Rectal smooth muscle tissue (tissue), 1 donor: ENCODE data around the gene CRIM1.

Source experiments
- H3K27ac ChIP-seq: one replicate; pipeline ENCODE4 v1.7.0; 2013; ENCODE audit warnings: low read depth, low read length, inconsistent platforms
- H3K27me3 ChIP-seq: one replicate; pipeline ENCODE4 v1.7.0; 2013; ENCODE audit warnings: low read length; ENCODE audit not compliant: control insufficient read depth, insufficient read depth
- H3K36me3 ChIP-seq: one replicate; pipeline ENCODE4 v1.7.0; 2013; ENCODE audit warnings: low read length; ENCODE audit not compliant: control insufficient read depth, insufficient read depth
- H3K4me1 ChIP-seq: one replicate; pipeline ENCODE4 v1.7.0; 2013; ENCODE audit warnings: low read length; ENCODE audit not compliant: control insufficient read depth, insufficient read depth
- H3K4me3 ChIP-seq: one replicate; pipeline ENCODE4 v1.7.0; 2013; ENCODE audit warnings: low read length
- H3K9ac ChIP-seq: one replicate; pipeline ENCODE4 v1.7.0; 2013; ENCODE audit warnings: low read length

The CRIM1 gene

DNA sequence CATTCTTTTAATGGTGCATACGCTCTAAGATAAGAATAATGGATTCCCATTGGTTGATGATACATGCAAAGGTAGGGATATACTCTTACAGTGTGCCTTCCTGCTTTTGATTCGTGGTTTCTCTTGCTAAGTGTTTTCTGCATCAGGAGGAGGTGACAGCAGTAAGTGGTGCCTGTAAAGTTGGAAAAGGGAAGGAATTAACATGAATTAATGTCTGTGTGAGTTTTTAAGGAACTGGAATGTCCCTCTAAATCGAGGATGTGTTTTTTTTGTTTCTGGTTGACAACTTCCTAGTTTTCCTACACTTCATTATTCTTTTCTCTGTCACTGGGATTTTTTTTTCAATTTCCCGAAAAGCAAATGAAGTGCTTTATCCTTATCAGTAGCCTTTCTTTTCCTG is 54.4 kb downstream of the CRIM1 start:
- no peak overlapping the region for H3K9ac ChIP-seq
- no peak overlapping the region for H3K27ac ChIP-seq
- no peaks in the 10 kb centered on the region for H3K27me3 ChIP-seq
- no peaks in the 10 kb centered on the region for H3K36me3 ChIP-seq
- H3K4me3 ChIP-seq: no peak overlapping the region
- H3K4me1 ChIP-seq: no peaks in the 10 kb centered on the region

DNA sequence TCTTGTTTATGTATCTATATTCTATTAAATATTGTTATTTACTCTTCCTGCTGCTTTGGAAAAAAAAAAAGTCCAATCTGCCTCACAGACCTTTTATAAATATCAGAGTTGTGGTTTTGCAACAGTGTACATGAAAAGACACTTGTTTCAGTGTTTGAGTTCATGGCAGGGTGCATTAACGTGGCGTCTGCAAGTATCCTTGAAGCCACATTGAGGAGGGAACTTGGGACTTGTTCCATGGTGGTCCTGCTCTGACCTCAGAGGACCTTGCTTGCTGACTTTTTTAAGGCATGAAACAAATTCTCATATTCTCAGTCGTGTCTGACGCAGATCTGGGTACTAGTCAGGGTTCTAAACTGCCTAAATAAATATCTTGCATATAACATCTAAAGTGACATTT is 55.1 kb downstream of the CRIM1 start:
- no peaks in the 10 kb centered on the region for H3K27me3 ChIP-seq
- no peak overlapping the region for H3K27ac ChIP-seq
- no peak overlapping the region for H3K4me3 ChIP-seq
- peaks cover 5% of the 10 kb centered on the region for H3K4me1 ChIP-seq
- H3K36me3 ChIP-seq: no peaks in the 10 kb centered on the region
- H3K9ac ChIP-seq: no peak overlapping the region

DNA sequence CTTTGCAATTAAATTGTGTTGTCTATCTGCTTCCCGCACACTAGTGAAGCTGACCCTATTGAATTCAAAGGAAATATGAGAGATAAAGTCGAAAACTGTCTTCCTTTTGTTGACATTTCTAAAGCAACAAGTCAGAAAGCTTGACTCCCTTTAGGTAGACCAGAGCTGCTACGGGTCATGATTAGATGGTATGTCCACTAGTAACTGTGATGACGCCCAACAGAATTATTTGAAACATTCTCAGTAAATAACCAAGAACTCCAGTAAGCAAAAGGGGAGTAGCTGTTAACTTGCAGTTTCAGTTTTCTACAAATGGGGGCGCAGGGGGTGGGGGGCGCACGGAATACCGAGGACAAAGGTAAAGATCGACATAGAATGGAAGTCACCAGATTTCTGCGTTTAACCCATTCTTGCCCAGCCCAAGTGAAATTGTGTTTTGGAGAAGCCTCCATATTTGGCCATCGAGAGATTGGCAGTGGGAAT is 56.4 kb downstream of the CRIM1 start:
- H3K27me3 ChIP-seq: no peaks in the 10 kb centered on the region
- peaks cover 7% of the 10 kb centered on the region for H3K4me1 ChIP-seq
- H3K36me3 ChIP-seq: no peaks in the 10 kb centered on the region
- H3K9ac ChIP-seq: no peak overlapping the region
- no peak overlapping the region for H3K27ac ChIP-seq
- H3K4me3 ChIP-seq: no peak overlapping the region

DNA sequence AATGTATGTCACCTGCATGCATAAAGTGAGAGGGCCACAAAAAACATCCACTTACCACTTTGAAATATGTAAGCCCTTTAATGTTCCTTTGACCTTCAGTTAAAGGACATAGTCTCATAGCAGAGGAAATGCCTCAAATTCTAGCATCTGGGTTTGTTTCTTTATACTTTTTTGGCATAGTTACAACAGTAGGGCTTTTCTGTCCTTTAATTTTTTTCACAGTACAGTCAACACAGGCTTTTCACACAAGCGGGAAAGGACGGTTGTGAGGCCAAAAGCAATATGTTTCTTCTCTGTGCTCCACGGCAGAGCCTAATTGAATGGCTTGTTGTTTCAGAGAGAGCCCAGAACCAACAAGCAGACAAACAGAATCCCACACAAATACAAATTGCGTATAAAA is 57.6 kb downstream of the CRIM1 start:
- H3K4me1 ChIP-seq: peaks cover 7% of the 10 kb centered on the region
- H3K9ac ChIP-seq: no peak overlapping the region
- H3K27ac ChIP-seq: no peak overlapping the region
- H3K27me3 ChIP-seq: no peaks in the 10 kb centered on the region
- no peak overlapping the region for H3K4me3 ChIP-seq
- no peaks in the 10 kb centered on the region for H3K36me3 ChIP-seq

DNA sequence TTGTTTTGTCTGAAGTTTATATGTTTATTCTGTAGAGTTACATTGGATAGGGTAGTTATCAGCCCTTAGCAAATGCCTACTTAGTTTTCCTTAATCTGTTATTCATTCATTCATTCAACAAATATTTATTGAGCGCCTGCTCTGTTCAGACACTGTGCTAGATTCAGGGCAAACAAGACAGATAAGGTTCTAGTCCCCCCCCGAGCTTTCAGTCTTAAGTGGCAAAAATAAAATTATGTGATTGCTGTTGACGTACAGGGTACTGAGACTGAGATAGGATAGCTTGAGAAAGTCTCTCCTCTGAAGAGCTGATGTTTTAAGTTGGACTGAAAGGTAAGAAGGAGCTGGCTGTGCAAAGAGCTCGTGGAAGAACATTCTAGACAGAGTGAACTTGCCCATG is 58.7 kb downstream of the CRIM1 start:
- H3K27ac ChIP-seq: no peak overlapping the region
- no peak overlapping the region for H3K9ac ChIP-seq
- H3K27me3 ChIP-seq: no peaks in the 10 kb centered on the region
- H3K4me1 ChIP-seq: peaks cover 7% of the 10 kb centered on the region
- no peak overlapping the region for H3K4me3 ChIP-seq
- no peaks in the 10 kb centered on the region for H3K36me3 ChIP-seq

DNA sequence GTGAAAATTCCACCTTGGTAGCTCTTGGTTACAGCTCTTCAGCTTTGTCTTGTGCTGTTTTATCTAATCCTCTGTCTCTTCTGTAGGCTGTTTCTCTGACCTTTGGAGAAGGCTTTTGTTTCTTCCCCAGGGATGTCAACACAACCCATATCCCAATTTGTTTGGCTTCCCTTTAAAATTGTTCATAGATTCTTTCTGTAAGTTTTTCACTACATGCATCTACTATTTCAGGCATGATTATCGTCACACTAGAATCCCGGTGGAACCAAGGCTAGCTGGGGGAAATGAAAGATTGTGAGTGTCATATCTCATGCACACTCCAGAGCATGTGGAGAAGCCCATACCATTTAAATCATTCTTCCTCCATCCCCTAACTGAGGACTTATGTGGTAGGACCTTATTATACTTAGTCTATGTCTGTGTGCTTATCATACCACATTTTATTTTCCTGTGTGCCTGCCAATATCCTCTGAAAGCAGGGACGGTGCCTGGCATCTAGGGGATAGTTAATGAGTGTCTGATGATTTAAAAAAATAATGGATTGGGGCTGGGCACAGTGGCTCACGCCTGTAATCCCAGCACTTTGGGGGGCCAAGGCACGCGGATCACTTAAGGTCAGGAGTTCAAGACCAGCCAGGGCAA is 59.9 kb downstream of the CRIM1 start:
- no peak overlapping the region for H3K4me3 ChIP-seq
- no peak overlapping the region for H3K27ac ChIP-seq
- no peaks in the 10 kb centered on the region for H3K36me3 ChIP-seq
- peaks cover 7% of the 10 kb centered on the region for H3K4me1 ChIP-seq
- H3K9ac ChIP-seq: no peak overlapping the region
- H3K27me3 ChIP-seq: no peaks in the 10 kb centered on the region

DNA sequence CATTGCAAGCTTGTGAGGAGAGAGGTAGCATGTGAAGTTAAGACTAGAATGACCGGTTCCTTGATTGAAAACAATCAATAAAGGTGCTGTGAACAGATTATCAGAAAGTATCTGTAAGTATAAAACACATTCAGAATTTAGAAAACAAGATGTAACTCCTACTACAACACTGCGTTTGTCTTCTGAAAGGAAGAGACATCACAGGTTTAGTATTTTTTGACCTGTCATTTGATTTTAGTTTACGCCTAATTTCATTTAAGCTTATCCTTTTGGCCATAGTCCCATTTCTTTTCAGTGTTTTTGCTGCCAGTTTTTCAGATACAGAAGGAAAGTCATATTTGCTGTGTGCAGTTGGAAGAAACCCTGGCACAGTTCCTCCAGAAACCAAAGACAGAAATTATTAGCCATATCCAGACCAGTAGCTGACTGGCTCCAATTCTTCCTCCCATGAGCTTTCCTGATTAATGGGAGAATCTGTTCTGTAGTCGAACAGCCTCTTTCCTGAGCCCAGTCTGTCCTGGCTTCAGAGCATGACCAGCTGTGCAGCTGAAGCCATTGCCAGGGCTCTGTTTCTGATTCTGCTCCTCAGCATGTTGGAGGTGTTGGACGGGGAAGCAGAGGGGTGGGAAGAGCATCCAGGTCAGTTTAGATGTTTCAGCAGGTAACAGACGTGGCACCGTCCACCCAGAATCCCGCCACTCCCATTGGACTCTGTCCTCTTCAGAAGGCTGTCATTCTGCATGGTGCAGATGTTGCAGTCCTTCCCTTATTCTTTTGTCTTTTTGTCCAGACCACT is 61.0 kb downstream of the CRIM1 start:
- peaks cover 7% of the 10 kb centered on the region for H3K4me1 ChIP-seq
- H3K36me3 ChIP-seq: no peaks in the 10 kb centered on the region
- no peak overlapping the region for H3K9ac ChIP-seq
- H3K4me3 ChIP-seq: no peak overlapping the region
- no peaks in the 10 kb centered on the region for H3K27me3 ChIP-seq
- no peak overlapping the region for H3K27ac ChIP-seq

DNA sequence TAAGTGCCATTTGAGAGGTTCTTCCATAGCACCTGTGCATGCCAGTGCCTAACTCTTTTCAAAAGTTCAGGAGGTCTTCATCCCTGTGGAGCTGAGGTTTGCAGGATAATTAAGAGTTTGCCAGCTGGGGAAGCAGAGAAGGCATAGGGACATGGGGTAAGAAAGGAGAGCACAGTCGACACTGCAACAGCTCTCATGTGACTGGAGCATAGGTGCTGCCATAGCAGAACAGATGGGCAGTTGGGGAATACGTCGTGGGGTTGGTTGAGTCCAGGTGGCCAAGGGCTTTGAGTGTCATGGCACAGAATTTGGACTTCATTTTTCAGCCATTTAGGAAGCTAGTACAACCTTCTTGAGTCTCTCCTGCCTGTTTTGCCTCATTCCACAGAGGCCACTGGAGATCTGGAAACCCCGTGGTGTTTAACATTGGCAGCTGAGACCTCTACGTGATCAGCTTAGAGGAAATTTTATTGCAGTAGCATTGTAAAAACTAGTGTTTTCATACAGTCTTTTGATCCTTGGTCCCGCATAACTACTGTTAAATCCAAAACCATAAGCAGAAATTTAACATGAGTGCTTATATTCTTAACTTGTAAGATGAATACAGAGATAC is 65.1 kb downstream of the CRIM1 start:
- Histone ChIP-seq H3K27me3 (no peaks in the 10 kb centered on the region), H3K27ac (no peak overlapping the region), H3K9ac (no peak overlapping the region), H3K4me3 (no peak overlapping the region), H3K36me3 (no peaks in the 10 kb centered on the region), H3K4me1 (peaks cover 3% of the 10 kb centered on the region)

DNA sequence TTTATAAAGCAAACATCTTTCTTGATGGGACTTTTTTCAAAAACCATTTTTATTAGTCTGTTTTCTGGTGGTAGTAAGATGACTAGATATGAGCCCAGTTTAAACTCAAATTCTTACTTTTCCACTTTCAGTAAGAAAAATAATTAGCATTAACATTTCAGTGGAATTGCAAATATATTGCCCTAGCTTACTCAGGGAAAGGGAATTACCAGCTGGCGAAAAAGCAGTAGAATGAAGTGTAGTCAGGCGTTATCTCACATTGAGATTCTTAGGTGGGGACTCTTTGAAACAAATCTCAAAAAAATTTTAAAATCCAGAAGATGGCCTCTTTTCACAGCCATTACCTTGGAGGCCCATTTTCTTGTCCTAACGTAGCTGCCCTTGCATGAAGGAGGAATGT is 65.8 kb downstream of the CRIM1 start:
- H3K27ac ChIP-seq: no peak overlapping the region
- no peaks in the 10 kb centered on the region for H3K36me3 ChIP-seq
- no peak overlapping the region for H3K4me3 ChIP-seq
- H3K4me1 ChIP-seq: peaks cover 3% of the 10 kb centered on the region
- no peaks in the 10 kb centered on the region for H3K27me3 ChIP-seq
- no peak overlapping the region for H3K9ac ChIP-seq

DNA sequence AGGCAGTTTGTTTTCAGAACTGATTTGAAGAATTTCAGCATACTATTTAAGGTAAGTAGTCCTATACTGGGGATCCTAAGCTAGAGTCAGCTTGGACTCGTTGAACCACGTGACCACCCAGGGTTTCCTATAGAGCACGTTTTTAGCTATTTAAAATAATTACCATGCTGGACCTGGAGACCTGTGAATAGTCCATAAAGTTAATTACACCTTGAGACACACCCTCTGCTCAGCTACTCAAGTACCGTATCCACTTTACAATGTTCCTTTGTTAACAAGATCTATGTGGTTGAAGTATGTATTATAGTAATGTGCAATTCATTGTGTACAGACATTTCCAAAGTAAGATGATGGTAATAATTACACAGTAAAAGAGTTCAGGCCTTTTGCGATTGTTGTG is 67.6 kb downstream of the CRIM1 start:
- Histone ChIP-seq H3K4me1 (no peaks in the 10 kb centered on the region), H3K27me3 (no peaks in the 10 kb centered on the region), H3K36me3 (no peaks in the 10 kb centered on the region), H3K9ac (no peak overlapping the region), H3K27ac (no peak overlapping the region), H3K4me3 (no peak overlapping the region)

DNA sequence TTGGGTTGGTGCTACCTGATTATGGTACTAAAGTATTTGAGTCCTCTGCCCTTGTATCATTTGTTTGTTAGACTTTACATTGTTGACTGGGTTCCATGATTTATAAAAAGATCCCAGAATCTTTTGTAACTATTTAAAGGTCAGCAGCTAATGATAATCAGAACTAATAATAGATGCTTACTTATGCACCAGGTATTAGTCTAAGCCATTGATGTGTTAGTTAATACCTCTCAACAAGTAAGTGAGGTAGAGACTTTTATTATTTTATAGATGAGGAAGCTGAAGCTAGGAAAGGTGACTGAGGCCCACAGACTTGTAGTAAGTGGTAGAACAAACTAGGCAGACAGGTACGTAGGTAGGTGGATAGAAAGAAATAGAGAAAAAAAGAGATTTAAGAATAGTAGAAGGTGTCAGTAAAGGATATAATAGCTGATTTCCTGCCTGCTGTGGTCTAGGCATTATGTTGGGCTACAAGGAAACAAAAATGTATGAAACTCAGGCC is 68.1 kb downstream of the CRIM1 start:
- no peaks in the 10 kb centered on the region for H3K4me1 ChIP-seq
- H3K9ac ChIP-seq: no peak overlapping the region
- no peak overlapping the region for H3K27ac ChIP-seq

DNA sequence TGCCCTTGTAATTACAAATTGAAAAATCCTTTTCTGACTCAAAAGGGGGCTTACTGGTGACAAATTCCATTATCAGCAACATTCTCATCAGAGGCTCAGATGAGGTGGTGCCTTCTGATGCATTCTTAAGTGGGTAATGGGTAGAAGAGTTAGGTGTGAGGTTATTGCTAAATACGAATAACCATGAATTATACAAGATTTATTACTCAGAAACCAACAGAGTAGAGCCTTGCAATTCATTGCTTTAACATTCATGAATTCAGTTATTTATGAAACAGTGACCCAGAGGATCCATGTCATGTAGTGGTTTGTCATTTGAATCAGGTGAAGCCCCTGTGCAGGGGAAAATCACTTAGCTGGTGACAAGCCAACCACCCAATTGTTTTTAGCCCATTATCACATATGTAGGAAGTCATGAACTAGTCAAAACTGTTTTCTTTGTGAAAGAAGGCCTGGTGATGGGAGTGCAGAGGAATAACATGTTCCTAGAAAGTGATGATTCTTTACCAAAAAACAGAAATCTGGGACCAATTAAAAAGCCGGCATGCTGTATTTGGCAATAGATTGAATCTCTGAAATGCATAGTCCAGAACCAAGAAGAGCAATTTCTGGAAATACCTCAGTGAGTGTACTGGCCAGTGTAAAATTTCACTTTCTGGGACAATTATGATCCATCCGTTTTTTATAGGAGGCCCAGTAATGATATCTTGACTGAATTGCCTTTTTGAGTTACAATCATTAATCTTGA is 70.2 kb downstream of the CRIM1 start:
- Histone ChIP-seq H3K27ac (no peak overlapping the region), H3K36me3 (no peaks in the 10 kb centered on the region), H3K9ac (no peak overlapping the region), H3K27me3 (no peaks in the 10 kb centered on the region), H3K4me3 (no peak overlapping the region), H3K4me1 (peaks cover 5% of the 10 kb centered on the region)

More for the DNA sequence above, 68.1 kb downstream of the CRIM1 start:
- no peaks in the 10 kb centered on the region for H3K27me3 ChIP-seq
- no peaks in the 10 kb centered on the region for H3K36me3 ChIP-seq
- no peak overlapping the region for H3K4me3 ChIP-seq
